GM12873 (cell line): Measurements from ENCODE around the gene COL6A3.

ENCODE experiments used
- CTCF ChIP-seq: IDR thresholded peaks from 2 replicates; pipeline ENCODE4 v1.5.1; 2012; ENCODE audit warnings: low read depth, mild to moderate bottlenecking, moderate library complexity, low read length, control low read depth; ENCODE audit not compliant: insufficient read depth; ENCODE audit errors: missing control alignments

COL6A3 gene

GRCh38 chr2:237448171-237448570, 34.2 kb upstream of the COL6A3 start:
- TF ChIP-seq CTCF: no peak

- no peak for TF ChIP-seq CTCF
These were observed 33.5 kb upstream of the COL6A3 start for GRCh38 chr2:237447496-237447895.

- TF ChIP-seq CTCF: no peak
These were observed 32.3 kb upstream of the COL6A3 start for GRCh38 chr2:237446338-237446665.

GRCh38 chr2:237445611-237446337, 31.8 kb upstream of the COL6A3 start:
- TF ChIP-seq CTCF: no peak

GRCh38 chr2:237444071-237444470, 30.1 kb upstream of the COL6A3 start:
- TF ChIP-seq CTCF: no peak

GRCh38 chr2:237441605-237442274, 27.8 kb upstream of the COL6A3 start:
- no peak for TF ChIP-seq CTCF

GRCh38 chr2:237440819-237441281, 26.9 kb upstream of the COL6A3 start:
- TF ChIP-seq CTCF: no peak
